Measurements from ENCODE around the gene MLLT3.

MLLT3 gene

DNA sequence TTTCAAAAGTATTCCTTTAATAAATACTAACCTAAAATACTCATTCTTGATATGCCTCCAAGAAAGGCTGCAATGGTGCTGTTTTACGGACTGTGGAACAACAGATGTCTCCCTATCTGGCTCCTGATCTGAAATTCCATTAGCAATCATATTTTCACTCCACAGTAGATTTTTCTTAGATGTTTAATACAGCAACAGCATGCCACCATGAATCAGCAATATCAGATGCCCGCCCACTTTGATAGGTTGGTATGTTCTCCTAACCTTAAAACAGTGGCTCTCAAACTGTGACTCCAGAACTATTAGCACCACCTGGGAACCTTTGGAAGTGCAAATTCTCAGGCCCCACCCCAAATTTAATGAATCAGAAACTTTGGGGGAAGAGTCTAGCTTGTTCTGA, 110.2 kb downstream of the MLLT3 start:
- DNase-seq (ENCODE audit: low spot score) = no peak

DNA sequence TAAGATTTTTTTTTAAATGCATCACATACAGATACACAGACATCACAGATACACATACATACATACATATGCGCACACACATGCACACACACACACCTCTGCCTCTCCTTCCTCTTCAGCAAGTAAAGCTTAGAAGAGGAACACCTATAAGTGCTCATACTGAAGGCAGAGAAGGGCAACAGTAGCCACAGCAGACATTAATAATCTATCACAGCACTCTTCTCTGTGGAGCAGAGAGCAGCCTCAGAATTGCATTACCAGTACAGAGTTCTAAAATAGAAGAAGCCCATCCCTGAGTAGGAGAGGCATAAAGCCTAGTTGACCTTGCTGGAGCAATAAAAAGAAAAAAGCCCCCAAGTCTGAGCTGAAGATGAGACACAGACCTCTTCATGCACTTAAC, 110.6 kb downstream of the MLLT3 start:
- DNase-seq (ENCODE audit: low spot score) = no peak

DNA sequence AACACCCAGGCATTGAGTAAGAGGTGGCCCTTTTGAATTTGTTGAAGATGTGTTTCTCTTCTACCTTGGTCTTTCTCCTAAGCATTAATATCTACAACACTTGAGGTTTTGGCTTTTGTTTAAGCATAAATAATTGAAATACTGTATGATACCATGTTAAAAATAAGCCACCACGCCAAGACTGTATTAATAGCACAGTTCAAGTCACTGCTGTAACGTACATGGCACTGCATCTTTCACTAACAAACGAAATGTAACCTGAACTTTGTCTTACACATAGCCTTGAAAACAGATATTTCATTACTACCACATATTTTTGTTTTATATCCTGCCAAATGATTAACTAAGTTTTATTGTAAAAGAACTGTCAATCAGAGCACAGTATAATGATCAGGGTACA, 112.8 kb downstream of the MLLT3 start:
- no peak for DNase-seq (ENCODE audit: low spot score)

DNA sequence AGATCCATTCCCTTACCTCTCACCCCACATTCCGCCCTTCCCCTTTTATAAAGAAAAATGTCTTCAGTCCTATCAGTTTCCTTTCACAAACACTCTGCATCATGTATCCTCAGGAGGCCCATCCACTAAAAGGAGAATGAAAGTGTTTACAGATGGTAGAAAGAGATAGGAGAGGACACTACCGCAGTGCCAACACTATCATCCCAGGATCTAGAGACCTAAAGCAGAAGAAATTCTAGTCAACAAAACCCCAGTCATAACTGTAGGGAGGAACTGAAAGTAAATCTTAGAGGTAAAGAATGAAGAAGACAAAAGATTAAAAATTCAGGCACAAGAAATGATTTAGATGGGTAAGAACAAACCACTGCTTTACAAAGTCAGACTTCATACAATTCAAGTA, 114.1 kb downstream of the MLLT3 start:
- DNase-seq (ENCODE audit: low spot score) = no peak

DNA sequence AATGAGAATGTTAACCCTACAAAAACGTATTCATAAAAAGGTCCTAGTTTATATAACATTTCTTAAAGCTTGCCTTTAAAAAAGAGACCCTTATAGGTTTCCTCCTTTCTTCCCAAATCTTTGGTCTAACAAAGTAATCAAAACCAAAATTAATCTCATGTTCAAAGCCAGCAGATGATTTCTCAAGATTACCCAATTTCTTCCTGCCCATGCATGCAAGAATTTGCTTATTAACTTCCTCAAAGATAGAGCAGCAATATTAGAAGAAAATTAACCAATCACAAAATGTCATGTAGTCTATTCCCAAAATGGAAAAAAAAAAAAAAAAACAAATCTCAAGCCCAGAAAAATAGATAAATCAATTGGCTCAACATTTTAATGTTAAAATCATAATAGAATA, 114.9 kb downstream of the MLLT3 start:
- DNase-seq (ENCODE audit: low spot score) = no peak

DNA sequence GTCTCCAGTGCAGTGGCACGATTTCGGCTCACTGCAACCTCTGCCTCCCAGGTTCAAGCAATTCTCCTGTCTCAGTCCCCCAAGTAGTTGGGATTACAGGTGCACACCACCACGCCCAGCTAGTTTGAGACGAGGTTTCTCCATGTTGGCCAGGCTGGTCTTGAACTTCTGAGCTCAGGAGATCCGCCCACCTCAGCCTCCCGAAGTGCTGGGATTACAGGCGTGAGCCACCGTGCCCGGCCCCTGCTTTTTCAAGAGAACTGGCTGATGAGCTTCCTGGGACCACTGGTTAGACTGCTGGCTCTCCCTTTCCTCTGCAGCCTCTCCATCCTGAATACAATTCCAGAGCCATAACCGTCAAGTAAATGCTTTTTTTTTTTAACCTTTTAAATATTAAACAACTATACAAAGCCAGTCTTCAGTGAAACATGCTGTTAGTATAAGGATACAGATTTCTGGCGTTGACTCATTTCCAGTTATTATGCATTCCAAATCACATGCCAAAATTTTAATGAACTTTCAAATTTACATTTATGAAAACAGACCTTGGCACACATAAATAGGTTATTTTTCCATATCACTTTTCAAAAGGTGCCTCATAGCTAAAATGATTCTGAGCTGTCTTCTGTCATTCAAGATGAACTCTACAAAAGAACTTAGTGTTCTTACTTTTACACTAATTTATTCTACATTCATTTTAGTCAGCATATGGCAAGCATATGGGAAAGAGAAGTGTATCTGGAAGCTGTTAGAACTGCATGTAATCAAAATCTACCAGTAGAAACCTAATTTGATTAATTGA, 116.0 kb downstream of the MLLT3 start:
- DNase-seq (ENCODE audit: low spot score) = no peak

DNA sequence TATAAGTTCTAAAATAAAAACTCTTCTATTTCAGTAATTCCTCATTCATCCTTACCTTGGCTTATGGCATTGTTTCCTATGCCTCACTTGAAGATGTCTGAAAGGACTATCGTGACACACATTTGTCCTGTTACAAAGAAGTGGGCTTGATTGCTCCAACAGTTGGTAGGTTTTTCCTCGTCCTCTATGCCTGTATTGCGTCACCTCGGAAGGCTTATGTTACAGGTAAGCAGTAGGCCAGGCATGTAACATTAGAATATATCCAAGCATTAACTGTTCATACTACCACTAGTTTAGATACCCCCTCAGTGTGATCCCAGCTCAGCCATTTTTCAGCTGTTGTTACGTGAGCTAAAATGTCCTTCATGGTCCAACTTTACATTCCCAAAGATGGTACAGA, 116.7 kb downstream of the MLLT3 start:
- DNase-seq (ENCODE audit: low spot score) = no peak

DNA sequence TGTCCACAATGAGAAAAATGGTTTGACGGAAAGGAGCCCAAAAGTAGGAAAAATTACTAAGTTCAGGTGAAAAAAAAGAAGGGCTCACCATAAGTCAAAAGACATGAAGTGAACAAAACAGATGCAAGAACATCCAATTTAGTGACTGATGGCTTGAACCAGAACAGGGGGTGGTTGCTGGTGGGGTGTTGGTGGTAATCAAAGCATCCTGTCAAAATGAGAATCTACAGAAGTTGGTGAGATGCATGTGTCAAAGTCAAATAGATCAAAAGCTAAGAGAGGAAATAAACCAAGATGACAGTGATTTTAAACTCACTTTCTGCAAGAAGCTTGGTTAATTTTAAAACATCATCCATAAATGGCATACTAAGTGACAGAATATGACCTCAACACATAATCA, 117.4 kb downstream of the MLLT3 start:
- no peak for DNase-seq (ENCODE audit: low spot score)

DNA sequence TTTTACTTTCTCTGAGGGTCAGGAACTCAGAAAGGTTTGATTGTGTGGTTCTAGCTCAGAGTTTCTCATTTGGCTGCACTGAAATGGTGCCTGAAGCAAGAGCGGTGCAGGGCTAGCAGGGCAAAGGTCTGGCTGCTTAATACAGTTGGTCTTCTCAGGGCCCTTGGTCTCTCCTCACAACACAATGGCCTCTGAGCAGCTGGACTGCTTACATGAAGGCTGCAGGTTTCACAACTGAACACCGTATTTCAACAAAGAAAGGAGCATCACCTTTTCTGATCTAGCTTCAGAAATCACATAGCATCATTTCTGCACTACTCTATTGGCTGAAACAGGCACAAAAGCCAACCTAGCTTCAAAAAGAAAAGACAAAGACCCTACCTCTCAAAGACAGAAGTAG, 122.2 kb downstream of the MLLT3 start:
- no peak for DNase-seq (ENCODE audit: low spot score)

DNA sequence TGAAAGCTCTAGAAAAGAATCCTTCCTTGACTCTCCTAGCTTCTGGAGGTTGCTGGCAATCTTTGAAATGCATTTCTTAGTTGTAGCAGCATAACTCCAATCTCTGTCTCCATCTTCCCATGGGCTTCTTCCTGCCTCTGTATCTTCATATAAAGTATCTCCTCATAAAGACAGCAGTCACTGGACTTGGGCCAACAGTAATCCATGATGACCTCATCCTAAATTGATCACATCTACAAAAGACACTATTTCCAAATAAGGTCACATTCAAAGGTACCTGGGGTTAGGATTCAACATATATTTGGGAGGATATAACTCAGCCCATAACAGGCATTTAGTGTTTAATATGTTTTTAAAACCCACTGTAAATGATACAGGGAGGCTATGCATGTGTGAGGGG, 123.3 kb downstream of the MLLT3 start:
- DNase-seq (ENCODE audit: low spot score) = no peak

DNA sequence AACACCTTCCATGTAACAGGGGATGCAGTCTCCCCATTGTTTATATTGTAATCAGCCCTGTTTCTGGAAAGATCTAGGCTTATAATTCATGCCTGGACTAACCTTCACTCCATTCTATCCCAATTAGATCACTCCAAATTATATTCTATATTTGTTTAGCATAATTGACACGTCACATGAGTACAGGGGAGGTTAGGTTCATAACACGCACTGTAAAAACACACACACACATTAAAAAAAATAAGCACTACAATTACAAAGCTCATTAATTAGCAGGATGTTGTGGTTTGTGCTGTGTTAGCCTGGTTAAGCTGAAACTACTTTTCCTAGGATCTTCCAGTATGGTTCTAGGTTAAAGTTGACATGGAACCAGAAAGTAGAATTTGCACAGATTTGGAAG, 126.0 kb downstream of the MLLT3 start:
- no peak for DNase-seq (ENCODE audit: low spot score)

DNA sequence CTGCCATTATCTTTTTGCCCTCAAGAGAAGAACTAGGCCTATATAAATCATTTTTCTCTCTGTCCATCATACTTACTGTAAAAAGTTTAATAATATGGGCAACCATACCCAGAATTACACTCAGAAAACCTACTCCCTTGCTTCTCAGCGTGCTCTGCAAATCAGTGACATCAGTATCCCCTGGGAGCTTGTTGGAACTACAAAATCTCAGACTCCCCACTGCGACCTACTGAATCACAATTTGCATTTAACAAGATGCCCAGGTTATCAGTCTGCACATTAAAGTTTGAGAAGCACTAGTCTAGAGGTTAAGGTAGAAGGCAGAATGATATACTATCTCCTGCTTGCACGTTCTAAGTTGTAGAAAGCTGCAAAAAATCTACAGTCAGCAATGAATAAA, 127.2 kb downstream of the MLLT3 start:
- no peak for DNase-seq (ENCODE audit: low spot score)

DNA sequence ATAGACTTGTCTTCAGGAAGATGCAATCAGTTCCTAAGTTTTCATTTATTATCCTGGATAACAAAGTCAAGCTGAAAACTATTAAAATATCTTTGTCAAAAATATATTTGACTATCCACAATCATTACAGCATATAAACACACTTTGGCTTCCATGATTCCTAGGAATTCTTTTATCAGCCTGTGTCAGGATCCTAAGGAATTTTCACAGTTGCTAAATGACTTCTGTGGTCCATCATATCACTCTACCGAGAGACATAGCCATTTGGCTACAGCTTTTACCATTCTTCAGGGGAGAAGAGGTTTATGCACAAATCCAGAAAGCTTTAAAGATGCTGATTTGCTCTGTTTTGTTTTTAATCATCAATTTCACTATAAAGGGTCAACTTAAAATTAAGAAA, 128.3 kb downstream of the MLLT3 start:
- DNase-seq (ENCODE audit: low spot score) = no peak

DNA sequence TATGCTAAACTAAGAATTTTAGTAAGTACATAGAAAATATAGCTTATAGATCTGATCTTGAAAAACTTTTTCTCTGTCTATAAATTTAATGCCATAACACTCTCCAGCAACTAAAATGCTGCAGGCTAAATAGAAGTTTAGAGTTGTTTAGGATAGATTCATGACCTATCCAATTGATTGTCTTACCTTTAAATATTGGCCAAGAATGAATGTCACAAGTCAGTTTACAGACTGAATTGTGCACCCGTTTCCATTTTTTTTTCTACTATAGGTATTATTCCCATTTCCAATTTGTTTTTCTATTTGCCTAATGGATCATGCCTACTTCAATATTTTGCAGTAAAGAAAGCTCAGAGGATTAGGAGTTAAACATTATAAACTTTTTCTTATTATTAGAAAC, 129.5 kb downstream of the MLLT3 start:
- no peak for DNase-seq (ENCODE audit: low spot score)

DNA sequence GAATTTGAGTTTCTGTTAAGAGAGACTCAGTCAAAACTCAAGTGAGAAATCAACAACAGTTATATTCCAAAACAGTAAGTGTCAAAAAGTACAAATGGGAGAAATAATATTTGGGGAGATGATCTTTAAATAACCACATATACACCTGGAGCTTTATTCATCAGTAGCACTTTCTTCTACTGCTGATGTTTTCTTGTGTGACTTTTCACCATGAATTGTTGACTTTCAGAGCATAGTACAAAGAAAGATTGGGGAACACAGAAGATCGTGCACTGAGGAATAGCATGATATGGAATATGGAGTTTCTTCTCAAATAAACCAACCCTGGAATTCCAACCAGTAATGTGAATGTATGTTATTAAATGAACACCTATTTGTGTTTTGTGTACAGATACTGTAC, 130.7 kb downstream of the MLLT3 start:
- DNase-seq (ENCODE audit: low spot score) = no peak

DNA sequence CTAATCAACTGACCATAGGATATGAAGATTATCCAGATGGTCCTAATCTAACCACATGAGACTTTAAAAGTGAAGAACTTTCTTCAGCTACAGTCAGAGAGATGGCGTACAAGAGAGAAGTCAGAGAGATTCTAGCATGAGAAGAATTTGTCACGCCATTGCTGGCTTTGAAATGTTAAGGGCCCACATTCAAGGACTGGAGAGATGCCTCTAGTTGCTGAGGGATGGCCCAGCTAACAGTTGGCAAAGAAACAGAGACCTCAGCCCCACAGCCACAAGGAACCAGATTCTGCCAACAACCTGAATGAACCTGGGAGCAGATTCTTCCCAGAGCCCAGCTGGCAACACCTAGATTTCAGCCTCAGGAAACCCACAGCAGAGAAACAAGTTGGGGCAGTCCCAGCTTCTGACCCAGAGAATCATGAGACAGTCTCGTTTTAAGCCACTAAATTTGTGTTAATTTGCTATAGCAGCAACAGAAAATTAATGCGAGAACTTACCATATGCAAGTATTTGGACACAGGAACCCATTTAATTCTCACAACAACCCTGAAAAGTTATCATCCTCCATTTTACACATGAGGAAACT, 132.0 kb downstream of the MLLT3 start:
- DNase-seq (ENCODE audit: low spot score) = no peak

DNA sequence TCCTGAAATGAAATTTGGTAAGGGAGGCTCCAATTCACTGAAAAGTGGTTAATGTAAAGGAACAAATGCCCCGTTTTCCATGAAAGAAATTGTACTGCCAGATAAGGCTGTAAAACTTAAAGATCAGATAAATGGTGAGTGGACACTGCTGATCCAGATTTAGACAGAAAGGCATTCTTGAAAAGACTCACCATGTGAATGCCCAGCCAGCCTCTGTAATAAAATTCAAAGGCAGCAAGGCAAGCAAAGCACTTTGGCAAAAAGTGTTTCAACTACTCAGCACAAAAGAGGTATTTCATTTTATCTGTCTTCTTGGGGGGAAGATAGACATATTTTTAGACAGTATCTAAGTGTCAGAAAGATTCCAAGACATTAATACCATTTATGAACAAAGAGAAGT, 133.6 kb downstream of the MLLT3 start:
- no peak for DNase-seq (ENCODE audit: low spot score)

DNA sequence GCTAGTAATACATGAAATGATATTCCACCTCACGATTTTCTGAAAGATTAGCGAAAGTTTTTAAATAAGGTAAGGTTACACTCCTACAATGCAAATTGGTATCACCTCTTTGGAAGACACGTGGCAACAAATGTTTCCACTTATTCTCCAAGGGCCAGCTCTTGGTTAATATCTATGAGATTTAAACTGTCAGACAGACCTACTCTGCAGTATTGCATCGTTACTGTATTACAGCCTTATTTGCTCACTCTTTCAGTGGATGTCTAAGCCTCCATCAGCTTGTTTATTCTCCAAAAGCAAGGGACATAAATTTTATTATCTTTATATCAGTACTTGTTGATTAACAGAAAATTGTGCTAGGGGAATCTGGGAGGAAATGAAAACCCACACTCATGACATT, 135.7 kb downstream of the MLLT3 start:
- DNase-seq (ENCODE audit: low spot score) = no peak

DNA sequence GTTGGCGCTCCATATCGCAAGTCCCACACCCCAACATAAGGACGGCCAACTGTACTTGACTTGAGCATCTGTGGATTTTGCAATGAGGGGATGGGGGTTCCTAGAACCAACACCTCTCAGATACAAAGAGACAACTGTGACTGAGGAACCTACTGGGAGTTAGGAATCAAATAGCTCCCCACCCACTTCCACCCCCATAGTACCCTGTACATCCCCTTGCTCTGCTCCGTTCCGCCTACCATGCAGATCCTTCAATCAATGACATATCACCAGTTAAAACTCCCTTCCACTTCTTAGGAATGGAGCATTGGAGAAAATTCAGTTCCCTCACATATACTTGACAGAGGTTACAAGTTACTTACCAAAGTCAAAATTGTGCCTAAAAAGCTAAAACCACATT, 140.9 kb downstream of the MLLT3 start:
- no peak for DNase-seq (ENCODE audit: low spot score)

DNA sequence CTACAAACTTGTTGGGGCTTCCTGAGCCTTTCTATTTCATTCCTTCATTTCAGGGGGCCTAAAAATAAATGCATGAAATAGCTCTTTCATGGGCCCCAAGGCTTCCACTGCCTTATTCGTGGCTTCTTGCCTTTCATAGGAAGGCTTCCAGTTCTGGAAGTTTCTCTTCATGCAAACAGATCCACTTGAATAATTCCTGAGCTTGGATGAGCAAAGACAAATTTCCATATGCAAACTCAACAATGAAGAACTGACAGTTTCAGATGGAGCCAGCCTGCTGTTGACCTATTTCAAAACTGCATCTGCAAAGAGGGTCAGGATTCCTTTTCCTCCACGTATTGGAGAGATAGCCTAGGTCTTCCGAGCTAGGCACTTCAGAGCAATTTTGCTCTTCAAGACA, 142.1 kb downstream of the MLLT3 start:
- no peak for DNase-seq (ENCODE audit: low spot score)

DNA sequence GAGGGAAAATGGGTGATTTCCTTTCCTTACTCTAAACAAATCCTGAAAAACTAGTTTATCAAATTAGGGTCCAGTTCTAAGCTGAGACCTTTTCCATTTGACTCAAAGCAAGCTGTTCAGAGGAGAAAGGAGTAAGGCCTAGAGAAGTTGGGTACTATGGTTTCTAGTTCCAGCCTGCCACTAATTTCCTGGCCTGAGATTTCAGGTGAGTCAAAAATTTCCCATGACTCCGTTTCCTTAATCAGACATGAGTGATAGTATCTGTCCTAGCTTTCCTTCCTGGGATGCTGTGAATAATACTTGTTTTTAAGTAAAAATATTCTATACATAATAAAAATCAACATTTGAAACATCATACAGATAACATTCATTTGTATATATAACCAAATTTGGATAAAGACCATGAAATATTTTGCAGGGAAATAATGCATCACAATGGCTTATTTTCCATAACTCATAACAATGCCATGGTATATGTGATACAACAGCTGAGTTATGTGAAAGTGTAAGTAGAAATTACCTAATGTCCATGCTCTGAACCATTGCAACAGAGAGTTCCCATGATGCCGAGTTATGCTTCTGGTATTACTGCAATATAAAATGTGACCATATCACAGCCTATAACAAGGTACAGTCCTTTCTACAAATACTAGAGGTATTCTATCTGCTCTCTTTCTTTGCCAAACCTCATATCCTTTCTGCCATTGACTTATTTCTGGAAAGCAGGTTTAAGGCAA, 142.7 kb downstream of the MLLT3 start:
- no peak for DNase-seq (ENCODE audit: low spot score)

DNA sequence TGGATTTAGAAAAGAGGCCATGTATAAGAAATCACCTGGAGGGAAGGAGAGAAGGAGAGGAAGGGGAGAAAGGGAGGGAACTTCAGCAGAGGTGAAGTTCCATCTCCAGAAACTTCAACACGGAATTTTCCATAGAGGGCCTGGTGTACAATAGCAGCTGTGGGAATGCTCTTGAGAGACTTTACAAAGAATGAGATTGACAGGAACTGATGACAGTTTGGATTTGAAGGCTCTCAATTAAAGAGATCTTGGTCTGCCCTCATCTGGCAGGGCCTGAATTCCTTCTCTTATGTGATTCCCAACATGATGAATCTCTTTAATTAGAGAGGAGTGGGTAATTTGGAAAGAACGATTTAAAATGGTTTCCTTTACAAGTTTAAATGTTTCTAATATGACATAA, 143.5 kb downstream of the MLLT3 start:
- DNase-seq (ENCODE audit: low spot score) = no peak

DNA sequence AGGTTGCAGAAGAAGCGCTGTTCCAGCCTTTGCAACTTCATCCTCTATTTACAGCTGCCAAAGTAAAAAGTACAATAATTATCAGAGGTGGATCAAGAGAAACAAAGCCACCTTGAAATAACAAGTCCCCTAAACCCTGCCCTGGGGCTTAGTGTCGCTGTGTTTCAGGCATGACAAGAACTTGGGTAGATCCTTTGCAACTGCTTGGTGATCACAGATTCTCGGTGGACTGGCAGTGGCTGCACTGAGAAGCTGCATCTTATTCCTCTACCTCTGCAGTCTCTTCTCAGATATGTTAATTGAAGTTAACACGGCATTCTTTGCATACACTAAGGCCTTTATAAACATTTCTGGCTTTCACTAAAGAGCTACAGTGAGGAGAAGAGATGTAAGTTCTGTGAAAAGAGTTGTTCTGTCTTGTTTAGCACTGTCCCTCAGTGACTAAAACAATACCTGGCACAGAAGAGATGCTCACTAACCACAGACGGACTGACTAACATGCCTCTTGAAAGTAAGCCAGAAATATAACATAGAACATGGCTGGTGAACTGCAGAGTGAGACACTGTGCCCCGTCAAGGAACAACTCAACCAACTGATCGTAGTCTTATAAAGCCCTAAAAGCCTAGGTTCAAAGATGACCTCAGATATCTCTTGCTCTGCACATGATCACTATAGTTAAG, 144.2 kb downstream of the MLLT3 start:
- DNase-seq (ENCODE audit: low spot score) = no peak
